ENCODE data around the gene LRRC75B. TPM values are rescaled to one million over a fixed set of nuclear protein-coding genes. Genes with fewer than 3 reads are reported as not detected.
"Not testable (repeated sequence)": the region's sequence is repeated elsewhere in the genome, so short reads cannot be mapped to it uniquely, and the experiment has no call there.

Gene LRRC75B
- total RNA-seq, 1 experiment from 2014 or later = 14.5 TPM

DNA sequence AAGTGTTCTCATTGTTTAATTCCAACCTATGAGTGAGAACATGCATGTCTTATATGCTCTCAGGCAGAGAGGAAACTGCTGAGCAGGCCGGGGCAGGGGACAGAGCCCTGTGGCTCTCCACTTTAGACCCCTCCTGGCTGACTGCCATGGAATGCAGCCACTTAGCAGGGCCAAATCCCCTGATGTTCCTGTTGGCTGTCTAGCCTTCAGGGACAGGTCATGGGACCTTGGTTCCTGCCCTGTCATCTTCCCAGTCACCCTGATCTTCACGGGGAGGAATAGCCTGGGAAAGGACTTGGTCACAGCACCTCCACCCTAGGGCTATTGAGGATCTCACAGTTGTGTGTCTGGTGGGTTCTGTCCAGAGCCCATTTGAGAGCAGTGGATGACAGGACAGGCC is 13.5 kb upstream of the LRRC75B start:
- Mint-ChIP-seq H3K36me3 (ENCODE audit: insufficient read depth, unreplicated experiment) (peaks cover 20% of the 10 kb centered on the region), H3K4me1 (ENCODE audit: low read depth, unreplicated experiment) (peaks cover 38% of the 10 kb centered on the region)
- intact Hi-C loops (cut with micrococcal nuclease; ENCODE audit: unreplicated experiment); H3K27ac Mint-ChIP-seq (ENCODE audit: unreplicated experiment); H3K9me3 Mint-ChIP-seq (ENCODE audit: low read depth, unreplicated experiment); H3K27me3 Mint-ChIP-seq (ENCODE audit: unreplicated experiment); H3K4me3 Mint-ChIP-seq (ENCODE audit: low read depth, unreplicated experiment); BruUV-seq (replicated peaks); DNase-seq; CTCF ChIA-PET: not testable (repeated sequence)

DNA sequence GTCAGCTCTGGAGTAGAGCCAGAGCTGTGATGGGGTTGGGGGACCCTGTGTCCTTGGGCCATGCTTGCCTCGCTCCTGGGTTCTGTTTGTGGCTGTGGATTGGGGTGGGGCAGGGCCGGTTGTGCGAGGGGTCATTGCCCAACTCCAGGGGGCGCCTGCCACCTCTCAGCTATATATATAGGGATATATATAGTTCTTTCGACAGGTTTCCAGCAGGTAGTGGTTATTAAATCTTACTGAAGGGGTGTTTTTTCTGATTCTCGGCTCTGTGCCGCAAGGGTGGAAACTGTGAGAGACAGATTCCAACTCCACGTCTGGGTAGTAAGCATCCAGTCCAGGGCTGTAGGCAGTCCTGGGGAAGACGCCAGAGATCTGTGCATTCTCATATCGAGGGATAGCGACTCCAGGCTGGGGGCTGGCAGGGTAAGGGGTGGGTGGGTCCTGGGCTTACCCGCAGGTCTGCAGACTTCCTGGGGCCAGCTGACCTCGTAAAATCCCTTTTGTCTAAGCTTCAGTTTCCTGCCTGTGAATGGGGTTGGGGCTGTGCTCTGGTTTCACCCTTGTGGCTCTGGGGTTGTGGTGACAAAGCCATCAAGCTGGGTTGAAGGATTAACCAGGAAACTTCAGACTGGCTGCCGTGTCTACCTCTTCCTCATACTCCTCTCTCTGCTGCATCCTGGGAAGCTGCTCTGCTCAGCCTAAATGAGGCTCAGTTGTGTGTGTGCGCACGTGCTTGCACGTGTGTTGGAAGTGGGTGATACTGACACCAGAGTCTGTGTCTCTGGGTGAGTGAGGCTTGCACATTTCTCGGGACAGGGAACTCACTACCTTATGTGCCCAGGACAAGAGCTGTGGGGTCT is 11.1 kb upstream of the LRRC75B start:
- H3K9me3 Mint-ChIP-seq (ENCODE audit: low read depth, unreplicated experiment); intact Hi-C loops (cut with micrococcal nuclease; ENCODE audit: unreplicated experiment); H3K27me3 Mint-ChIP-seq (ENCODE audit: unreplicated experiment): not testable (repeated sequence)
- Mint-ChIP-seq H3K27ac (ENCODE audit: unreplicated experiment) (peak overlapping the region; percentile 20), H3K4me3 (ENCODE audit: low read depth, unreplicated experiment) (peak overlapping the region; percentile 70), H3K4me1 (ENCODE audit: low read depth, unreplicated experiment) (peaks cover 50% of the 10 kb centered on the region), H3K36me3 (ENCODE audit: insufficient read depth, unreplicated experiment) (peaks cover 14% of the 10 kb centered on the region)
- peak; percentile 53 for DNase-seq
- TF ChIP-seq, protein P1, sequence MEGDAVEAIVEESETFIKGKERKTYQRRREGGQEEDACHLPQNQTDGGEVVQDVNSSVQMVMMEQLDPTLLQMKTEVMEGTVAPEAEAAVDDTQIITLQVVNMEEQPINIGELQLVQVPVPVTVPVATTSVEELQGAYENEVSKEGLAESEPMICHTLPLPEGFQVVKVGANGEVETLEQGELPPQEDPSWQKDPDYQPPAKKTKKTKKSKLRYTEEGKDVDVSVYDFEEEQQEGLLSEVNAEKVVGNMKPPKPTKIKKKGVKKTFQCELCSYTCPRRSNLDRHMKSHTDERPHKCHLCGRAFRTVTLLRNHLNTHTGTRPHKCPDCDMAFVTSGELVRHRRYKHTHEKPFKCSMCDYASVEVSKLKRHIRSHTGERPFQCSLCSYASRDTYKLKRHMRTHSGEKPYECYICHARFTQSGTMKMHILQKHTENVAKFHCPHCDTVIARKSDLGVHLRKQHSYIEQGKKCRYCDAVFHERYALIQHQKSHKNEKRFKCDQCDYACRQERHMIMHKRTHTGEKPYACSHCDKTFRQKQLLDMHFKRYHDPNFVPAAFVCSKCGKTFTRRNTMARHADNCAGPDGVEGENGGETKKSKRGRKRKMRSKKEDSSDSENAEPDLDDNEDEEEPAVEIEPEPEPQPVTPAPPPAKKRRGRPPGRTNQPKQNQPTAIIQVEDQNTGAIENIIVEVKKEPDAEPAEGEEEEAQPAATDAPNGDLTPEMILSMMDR (IDR thresholded peaks at IDR 0.05; ENCODE audit: unreplicated experiment) = peak; percentile 37
- CTCF ChIA-PET = interaction anchor here (0.6 to 1.1 kb wide), 2 partner anchors 16 to 70 kb away, joined by 3 to 6 read pairs; no protein-coding TSS in a partner anchor
- TSS peak; percentile 52 for BruUV-seq (replicated peaks)

DNA sequence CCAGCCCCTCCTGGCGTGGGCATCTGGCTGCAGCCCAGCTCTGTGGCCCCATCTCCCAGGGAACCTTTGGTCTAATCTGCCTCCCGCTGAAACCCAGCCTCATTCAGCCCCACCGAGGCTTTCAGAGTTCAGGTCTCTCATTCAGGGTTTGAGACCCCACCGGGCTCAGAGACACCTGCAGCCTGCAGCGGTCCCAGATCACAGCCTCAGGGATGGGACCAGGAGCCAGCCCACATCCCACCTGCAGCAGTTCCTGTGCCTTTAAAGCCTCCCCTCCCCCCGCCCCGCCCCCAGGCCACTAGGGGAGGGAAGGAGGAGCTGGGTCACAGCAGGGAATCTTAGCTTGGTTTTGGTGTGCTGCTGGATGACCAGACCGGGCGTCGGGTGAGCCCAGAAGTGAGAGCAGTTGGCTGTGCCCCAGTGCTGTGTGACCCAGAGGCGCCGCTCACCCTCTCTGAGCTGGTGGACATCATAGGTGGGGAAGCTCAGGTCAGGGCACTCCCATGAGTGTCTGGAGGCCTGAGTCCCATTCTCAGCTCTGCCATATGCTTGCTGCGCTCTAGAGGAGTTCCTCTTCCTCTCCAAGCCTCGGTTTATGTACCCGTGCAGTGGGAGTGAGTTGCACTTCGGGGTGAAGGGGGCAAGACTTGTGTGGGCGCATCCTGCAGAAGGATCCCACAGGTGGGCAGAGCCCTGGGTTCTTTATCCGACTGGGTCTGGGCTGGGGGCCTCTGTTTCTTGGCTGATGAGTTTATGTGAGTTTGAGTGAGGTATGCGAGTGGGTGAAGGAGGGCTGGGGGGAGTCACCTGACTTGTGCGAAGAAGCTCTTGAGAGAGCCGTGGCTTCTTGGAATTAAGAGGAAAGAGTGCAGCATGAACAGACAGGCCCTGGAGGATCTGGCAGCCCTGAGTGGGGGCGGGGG is 10.2 kb upstream of the LRRC75B start, which contains the start of gene GGT1:
GGT1 (plus strand) TSS at position 347 of the 923 bp plus-strand sequence. CDS start 7,889 bp downstream, outside the sequence.
- Mint-ChIP-seq H3K27ac (ENCODE audit: unreplicated experiment) (peak within 1 kb of the TSS; percentile 35), H3K36me3 (ENCODE audit: insufficient read depth, unreplicated experiment) (peaks cover 14% of the 10 kb centered on the region), H3K4me1 (ENCODE audit: low read depth, unreplicated experiment) (peaks cover 53% of the 10 kb centered on the region), H3K4me3 (ENCODE audit: low read depth, unreplicated experiment) (peak within 1 kb of the TSS; percentile 70)
- H3K9me3 Mint-ChIP-seq (ENCODE audit: low read depth, unreplicated experiment); DNase-seq; intact Hi-C loops (cut with micrococcal nuclease; ENCODE audit: unreplicated experiment); H3K27me3 Mint-ChIP-seq (ENCODE audit: unreplicated experiment); BruUV-seq (replicated peaks): not testable (repeated sequence)
- CTCF ChIA-PET = interaction anchor here (0.6 to 1.1 kb wide), 3 partner anchors 15 to 592 kb away, joined by 3 to 6 read pairs (median 3); no protein-coding TSS in a partner anchor

- CTCF ChIA-PET; H3K9me3 Mint-ChIP-seq (ENCODE audit: low read depth, unreplicated experiment); DNase-seq; intact Hi-C loops (cut with micrococcal nuclease; ENCODE audit: unreplicated experiment); BruUV-seq (replicated peaks); H3K27me3 Mint-ChIP-seq (ENCODE audit: unreplicated experiment): not testable (repeated sequence)
- Mint-ChIP-seq H3K4me3 (ENCODE audit: low read depth, unreplicated experiment) (peak overlapping the region; percentile 26), H3K27ac (ENCODE audit: unreplicated experiment) (peak overlapping the region; percentile 35), H3K4me1 (ENCODE audit: low read depth, unreplicated experiment) (peaks cover 46% of the 10 kb centered on the region), H3K36me3 (ENCODE audit: insufficient read depth, unreplicated experiment) (peaks cover 14% of the 10 kb centered on the region)
Measured at GRCh38 chr22:24602105-24602749, 9.4 kb upstream of the LRRC75B start.

GRCh38 chr22:24601217-24602104 is 8.6 kb upstream of the LRRC75B start:
- Mint-ChIP-seq H3K4me3 (ENCODE audit: low read depth, unreplicated experiment) (peak overlapping the region; percentile 26), H3K9me3 (ENCODE audit: low read depth, unreplicated experiment) (no peaks in the 10 kb centered on the region), H3K27me3 (ENCODE audit: unreplicated experiment) (no peaks in the 10 kb centered on the region), H3K27ac (ENCODE audit: unreplicated experiment) (peak overlapping the region; percentile 56), H3K36me3 (ENCODE audit: insufficient read depth, unreplicated experiment) (peaks cover 14% of the 10 kb centered on the region), H3K4me1 (ENCODE audit: low read depth, unreplicated experiment) (peaks cover 46% of the 10 kb centered on the region)
- CTCF ChIA-PET = no interaction called here
- no TSS peak for BruUV-seq (replicated peaks)
- TF ChIP-seq, protein P1 (IDR thresholded peaks at IDR 0.05; ENCODE audit: unreplicated experiment) = no peak
- intact Hi-C loops (cut with micrococcal nuclease; ENCODE audit: unreplicated experiment) = no loop called here
- DNase-seq = peak; percentile 88

DNA sequence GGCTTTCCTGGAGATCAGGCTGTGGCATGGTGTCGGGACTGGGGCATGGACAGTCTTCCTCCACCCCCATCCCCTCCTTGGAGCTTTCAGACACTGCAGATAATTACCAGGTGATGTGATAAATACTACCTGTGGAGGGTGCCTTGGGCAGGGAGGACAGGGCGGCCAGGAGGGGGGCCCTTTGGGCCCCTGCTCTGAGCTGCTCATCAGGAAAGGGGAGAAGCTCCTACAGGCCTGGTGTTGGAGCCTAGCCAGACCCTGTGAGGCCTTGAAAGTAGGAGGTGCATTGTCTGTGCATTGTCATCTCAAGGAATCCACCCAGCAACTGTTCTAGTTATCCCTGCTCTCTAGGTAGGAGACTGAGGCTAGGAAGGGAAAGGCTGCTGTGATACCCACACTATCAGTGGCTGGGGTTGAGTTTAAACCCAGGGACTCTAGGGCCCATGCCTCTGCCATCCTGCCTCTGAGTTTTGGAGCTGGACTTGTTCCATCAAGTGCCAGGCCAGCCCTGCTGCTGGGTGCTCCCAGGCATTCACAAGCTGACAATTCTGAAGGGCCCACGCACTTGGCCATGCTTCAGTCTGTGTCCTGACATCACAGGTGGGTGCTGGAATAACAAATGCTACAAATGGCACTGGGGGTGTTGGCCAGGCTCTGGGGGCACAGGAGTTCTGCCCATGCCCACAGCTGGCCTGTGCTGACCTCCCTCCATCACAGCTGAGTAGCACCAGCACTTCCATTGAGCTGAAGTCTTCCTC is 7.3 kb upstream of the LRRC75B start:
- H3K9me3 Mint-ChIP-seq (ENCODE audit: low read depth, unreplicated experiment); DNase-seq; intact Hi-C loops (cut with micrococcal nuclease; ENCODE audit: unreplicated experiment); BruUV-seq (replicated peaks); H3K27ac Mint-ChIP-seq (ENCODE audit: unreplicated experiment); H3K4me3 Mint-ChIP-seq (ENCODE audit: low read depth, unreplicated experiment); H3K27me3 Mint-ChIP-seq (ENCODE audit: unreplicated experiment): not testable (repeated sequence)
- peaks cover 56% of the 10 kb centered on the region for H3K4me1 Mint-ChIP-seq (ENCODE audit: low read depth, unreplicated experiment)
- H3K36me3 Mint-ChIP-seq (ENCODE audit: insufficient read depth, unreplicated experiment) = peaks cover 14% of the 10 kb centered on the region
- CTCF ChIA-PET = interaction anchor here (0.7 to 1.1 kb wide), 2 partner anchors 45 to 158 kb away, joined by 3 to 4 read pairs; partner anchors contain the start of gene GUCD1

Data from Calu3 (cell line).